ENCODE results near the gene TOR4A. TPM values are rescaled to one million over a fixed set of nuclear protein-coding genes. Genes with fewer than 3 reads are reported as not detected.

The TOR4A gene
- total RNA-seq, 1 donor from 2014 or later: 8.0 TPM

GRCh38 chr9:137232510-137232909, 45.0 kb upstream of the TOR4A start:
- TF ChIP-seq CTCF (IDR thresholded peaks at IDR 0.05; ENCODE audit: unreplicated experiment): no peak
- Mint-ChIP-seq H3K4me1 (ENCODE audit: low read depth) (peaks cover 15% of the 10 kb centered on the region), H3K27me3 (no peaks in the 10 kb centered on the region), H3K4me3 (ENCODE audit: low read depth) (no peak overlapping the region), H3K9me3 (ENCODE audit: low read depth) (no peaks in the 10 kb centered on the region), H3K36me3 (ENCODE audit: insufficient read depth) (no peaks in the 10 kb centered on the region), H3K27ac (no peak overlapping the region)
- DNase-seq (ENCODE audit: low spot score, unreplicated experiment): no peak

- TF ChIP-seq CTCF (IDR thresholded peaks at IDR 0.05; ENCODE audit: unreplicated experiment): no peak
- Mint-ChIP-seq H3K9me3 (ENCODE audit: low read depth) (no peaks in the 10 kb centered on the region), H3K36me3 (ENCODE audit: insufficient read depth) (no peaks in the 10 kb centered on the region), H3K27ac (no peak overlapping the region), H3K4me1 (ENCODE audit: low read depth) (peaks cover 14% of the 10 kb centered on the region), H3K4me3 (ENCODE audit: low read depth) (no peak overlapping the region), H3K27me3 (no peaks in the 10 kb centered on the region)
- DNase-seq (ENCODE audit: low spot score, unreplicated experiment): no peak
Observed at GRCh38 chr9:137233143-137233980, 44.2 kb upstream of the TOR4A start.

- no peaks in the 10 kb centered on the region for H3K27me3 Mint-ChIP-seq
- peaks cover 17% of the 10 kb centered on the region for H3K4me1 Mint-ChIP-seq (ENCODE audit: low read depth)
- H3K9me3 Mint-ChIP-seq (ENCODE audit: low read depth): no peaks in the 10 kb centered on the region
- DNase-seq (ENCODE audit: low spot score, unreplicated experiment): no peak
- H3K4me3 Mint-ChIP-seq (ENCODE audit: low read depth): no peak overlapping the region
- no peaks in the 10 kb centered on the region for H3K36me3 Mint-ChIP-seq (ENCODE audit: insufficient read depth)
- TF ChIP-seq CTCF (IDR thresholded peaks at IDR 0.05; ENCODE audit: unreplicated experiment): no peak
- no peak overlapping the region for H3K27ac Mint-ChIP-seq
Observed at GRCh38 chr9:137234055-137234697, 43.4 kb upstream of the TOR4A start.

- no peak for TF ChIP-seq CTCF (IDR thresholded peaks at IDR 0.05; ENCODE audit: unreplicated experiment)
- no peaks in the 10 kb centered on the region for H3K9me3 Mint-ChIP-seq (ENCODE audit: low read depth)
- DNase-seq (ENCODE audit: low spot score, unreplicated experiment): no peak
- no peak overlapping the region for H3K4me3 Mint-ChIP-seq (ENCODE audit: low read depth)
- no peak overlapping the region for H3K27ac Mint-ChIP-seq
- H3K36me3 Mint-ChIP-seq (ENCODE audit: insufficient read depth): no peaks in the 10 kb centered on the region
- H3K27me3 Mint-ChIP-seq: no peaks in the 10 kb centered on the region
- H3K4me1 Mint-ChIP-seq (ENCODE audit: low read depth): peaks cover 17% of the 10 kb centered on the region
Observed at GRCh38 chr9:137234758-137235423, 42.6 kb upstream of the TOR4A start.
